Smooth muscle cell (in vitro differentiated cells): ENCODE data around the gene CHD1. TPM values are rescaled to one million over a fixed set of nuclear protein-coding genes. Genes with fewer than 3 reads are reported as not detected.

Source experiments
- DNase-seq: peaks from one replicate; lab custom pipeline; 2025; ENCODE audit not compliant: unreplicated experiment; lab: John Stamatoyannopoulos, UW
- H2AFZ ChIP-seq: fragments of 200-600 bp; sonication (generic); 2 replicates; pipeline ENCODE4 v1.6.0; 2016; ENCODE audit warnings: antibody characterized with exemption, low read depth, mild to moderate bottlenecking
- H3F3A ChIP-seq: fragments of 200-600 bp; sonication (generic); 2 replicates; pipeline ENCODE4 v1.6.0; 2017; ENCODE audit warnings: antibody characterized with exemption, low read depth
- H3K27ac ChIP-seq: fragments of 200-600 bp; sonication (generic); 2 replicates; pipeline ENCODE4 v1.5.1; 2016; ENCODE audit warnings: low read depth, mild to moderate bottlenecking
- H3K27me3 ChIP-seq: fragments of 200-600 bp; sonication (generic); 2 replicates; pipeline ENCODE4 v1.6.1; 2016; ENCODE audit warnings: low read depth, mild to moderate bottlenecking
- H3K36me3 ChIP-seq: fragments of 200-600 bp; sonication (generic); 2 replicates; pipeline ENCODE4 v1.5.1; 2016; ENCODE audit warnings: low read depth
- H3K4me1 ChIP-seq: fragments of 200-600 bp; sonication (generic); 2 replicates; pipeline ENCODE4 v1.5.1; 2016; ENCODE audit warnings: low read depth
- H3K4me2 ChIP-seq: fragments of 200-600 bp; sonication (generic); 2 replicates; pipeline ENCODE4 v1.6.0; 2016; ENCODE audit warnings: mild to moderate bottlenecking
- H3K4me3 ChIP-seq: fragments of 200-600 bp; sonication (generic); 2 replicates; pipeline ENCODE4 v1.5.1; 2016; ENCODE audit warnings: mild to moderate bottlenecking
- H3K79me2 ChIP-seq: fragments of 200-600 bp; sonication (generic); 2 replicates; pipeline ENCODE4 v1.6.0; 2016; ENCODE audit warnings: low read depth, mild to moderate bottlenecking
- H3K9ac ChIP-seq: fragments of 200-600 bp; sonication (generic); 2 replicates; pipeline ENCODE4 v1.6.0; 2016; ENCODE audit warnings: low read depth
- H3K9me3 ChIP-seq: fragments of 200-600 bp; sonication (generic); replicated peaks from 2 replicates; pipeline ENCODE4 v1.5.1; 2016; ENCODE audit warnings: low read depth
- H4K20me1 ChIP-seq: fragments of 200-600 bp; sonication (generic); 2 replicates; pipeline ENCODE4 v1.6.0; 2016; ENCODE audit warnings: low read depth
- CTCF ChIP-seq: fragments of 200-600 bp; sonication (generic); IDR thresholded peaks from 2 replicates; pipeline ENCODE4 v1.5.1; 2017; ENCODE audit warnings: borderline replicate concordance, mild to moderate bottlenecking, antibody characterized with exemption; ENCODE audit not compliant: insufficient read depth, poor library complexity, severe bottlenecking
- WGBS: methylation state at CpG from one replicate; pipeline ENCODE4 v1.1.7; 2016; ENCODE audit warnings: low lambda C conversion rate; 5-methylcytosine and 5-hydroxymethylcytosine counted together
- polyA plus RNA-seq: library from polyadenylated mRNA; unstranded; fragments of >200 nt; fragmentation: Nextera tagmentation; extraction: Ambion mirVana; gene quantifications from 2 replicates; pipeline ENCODE4 v1.2.1, GENCODE V29; 2016
- total RNA-seq: library from RNA; depleted of rRNA; stranded (reverse); fragments of >200 nt; gene quantifications from 2 replicates; pipeline ENCODE4 v1.2.3, GENCODE V29; 2014

CHD1 gene
- total and polyA plus RNA-seq, 2 experiments from 2014 or later: 12.0 to 51.5 TPM

- H3K36me3 ChIP-seq: peaks cover 35% of the 10 kb centered on the region
- H3K4me3 ChIP-seq: no peak overlapping the region
- H2AFZ ChIP-seq: no peak overlapping the region
- H3K79me2 ChIP-seq: no peaks in the 10 kb centered on the region
- no peak overlapping the region for H3K4me2 ChIP-seq
- no peaks in the 10 kb centered on the region for H3K27me3 ChIP-seq
- no peaks in the 10 kb centered on the region for H4K20me1 ChIP-seq
- DNase-seq: no peak
- peak overlapping the region; percentile 39 for H3K27ac ChIP-seq
- H3K9ac ChIP-seq: no peak overlapping the region
- H3K9me3 ChIP-seq: no peaks in the 10 kb centered on the region
- H3K4me1 ChIP-seq: no peaks in the 10 kb centered on the region
- no peaks in the 10 kb centered on the region for H3F3A ChIP-seq
- TF ChIP-seq CTCF: no peak
Measured at GRCh38 chr5:98880598-98880997, 48.2 kb downstream of the CHD1 start.

GRCh38 chr5:98880151-98880550, 48.7 kb downstream of the CHD1 start:
- Histone ChIP-seq H3K79me2 (no peaks in the 10 kb centered on the region), H2AFZ (no peak overlapping the region), H3K36me3 (peaks cover 34% of the 10 kb centered on the region), H3K4me3 (no peak overlapping the region), H3K9me3 (no peaks in the 10 kb centered on the region), H3F3A (no peaks in the 10 kb centered on the region), H3K27ac (peak overlapping the region; percentile 39), H3K4me1 (no peaks in the 10 kb centered on the region), H4K20me1 (no peaks in the 10 kb centered on the region), H3K9ac (no peak overlapping the region), H3K27me3 (no peaks in the 10 kb centered on the region), H3K4me2 (no peak overlapping the region)
- DNase-seq: no peak
- 76% methylated on average over 3 of the region's 3 CpGs for WGBS
- no peak for TF ChIP-seq CTCF

GRCh38 chr5:98877600-98877999, 51.2 kb downstream of the CHD1 start:
- no peak overlapping the region for H3K4me2 ChIP-seq
- peaks cover 46% of the 10 kb centered on the region for H3K36me3 ChIP-seq
- no peak for DNase-seq
- no peak for TF ChIP-seq CTCF
- H3K4me3 ChIP-seq: no peak overlapping the region
- H3K4me1 ChIP-seq: no peaks in the 10 kb centered on the region
- WGBS: 97% methylated on average over 2 of the region's 2 CpGs
- no peak overlapping the region for H2AFZ ChIP-seq
- H3K9me3 ChIP-seq: no peaks in the 10 kb centered on the region
- H3K9ac ChIP-seq: no peak overlapping the region
- H3F3A ChIP-seq: no peaks in the 10 kb centered on the region
- no peaks in the 10 kb centered on the region for H3K27me3 ChIP-seq
- no peak overlapping the region for H3K27ac ChIP-seq
- no peaks in the 10 kb centered on the region for H3K79me2 ChIP-seq
- no peaks in the 10 kb centered on the region for H4K20me1 ChIP-seq

GRCh38 chr5:98872674-98873073, 56.1 kb downstream of the CHD1 start:
- Histone ChIP-seq H3K4me3 (no peak overlapping the region), H3K27ac (no peak overlapping the region), H3K79me2 (peaks cover 4% of the 10 kb centered on the region), H2AFZ (no peak overlapping the region), H3K4me1 (no peaks in the 10 kb centered on the region), H3K9me3 (no peaks in the 10 kb centered on the region), H3K27me3 (no peaks in the 10 kb centered on the region), H3K4me2 (no peak overlapping the region), H3K36me3 (peaks cover 43% of the 10 kb centered on the region), H3K9ac (no peak overlapping the region), H4K20me1 (no peaks in the 10 kb centered on the region), H3F3A (no peaks in the 10 kb centered on the region)
- DNase-seq: no peak
- TF ChIP-seq CTCF: no peak
- 80% methylated on average over 4 of the region's 4 CpGs for WGBS
